GM12872 (cell line): ENCODE measurements around the gene OR6J1.

Experiments
- CTCF ChIP-seq: IDR thresholded peaks from 3 replicates; pipeline ENCODE4 v1.5.1; 2011; ENCODE audit warnings: low read depth, mild to moderate bottlenecking, low read length, moderate library complexity; ENCODE audit not compliant: insufficient read depth

OR6J1 gene

DNA sequence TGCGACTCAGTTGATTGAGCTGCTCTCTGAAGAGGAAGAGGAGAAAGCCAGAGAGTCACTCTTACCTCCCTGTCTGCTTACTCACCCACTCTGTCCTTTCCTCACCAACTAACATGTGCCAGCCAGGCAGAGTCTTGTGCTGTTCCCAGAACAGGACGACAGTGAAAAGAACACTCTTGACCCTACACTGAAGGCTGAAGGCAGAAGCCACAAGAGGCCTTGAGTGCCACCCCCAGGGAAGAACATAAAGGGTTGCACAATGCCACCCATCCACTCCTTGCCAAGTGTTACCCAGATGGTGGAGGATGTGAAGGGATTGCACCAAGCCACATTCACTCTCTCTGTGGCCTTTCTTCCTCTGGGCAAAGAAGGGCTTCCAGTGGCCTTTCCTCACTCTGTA, 33.2 kb downstream of the OR6J1 start:
- no peak for TF ChIP-seq CTCF

GRCh38 chr14:22607291-22607690, 36.9 kb downstream of the OR6J1 start:
- TF ChIP-seq CTCF, result no peak

DNA sequence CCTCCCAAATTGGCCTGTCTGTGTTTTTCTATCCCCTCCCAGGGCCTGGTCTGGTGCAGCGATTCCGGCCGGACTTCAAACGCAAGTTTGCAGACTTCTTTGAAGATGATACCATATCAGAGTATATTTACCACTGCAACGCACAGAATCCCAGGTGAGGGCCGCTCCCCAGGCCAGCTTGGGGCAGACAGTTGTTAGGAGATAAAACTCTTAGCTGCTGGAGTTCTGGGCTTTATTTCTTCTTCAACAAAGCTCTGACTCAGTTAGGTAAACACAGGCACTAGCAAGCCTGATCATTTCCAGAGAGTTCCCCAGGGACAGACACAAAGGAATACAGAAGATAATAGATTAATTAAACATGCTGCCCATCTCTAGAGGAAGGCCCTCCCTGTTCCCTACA, 37.8 kb downstream of the OR6J1 start:
- no peak for TF ChIP-seq CTCF

- no peak for TF ChIP-seq CTCF
Measured at GRCh38 chr14:22602862-22603261, 41.3 kb downstream of the OR6J1 start.

DNA sequence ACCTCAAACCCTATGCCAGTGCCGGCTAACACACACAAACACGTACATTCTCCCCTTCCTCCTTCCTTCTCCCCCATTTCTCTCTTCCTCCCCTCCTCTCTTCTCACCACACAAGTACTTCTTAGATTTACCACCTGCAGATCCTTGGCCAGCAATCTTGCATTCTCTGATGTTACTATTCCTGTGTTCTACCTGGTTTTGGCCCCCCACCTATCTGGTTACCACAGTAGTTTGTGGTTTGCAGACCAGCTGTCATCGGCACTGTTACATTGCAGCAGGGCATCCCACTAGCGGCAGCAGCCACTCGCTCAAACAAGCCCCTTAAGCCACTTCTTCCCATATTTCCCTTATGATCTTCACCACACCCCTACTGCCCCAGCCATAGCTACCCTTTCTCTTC, 42.2 kb downstream of the OR6J1 start:
- no peak for TF ChIP-seq CTCF

GRCh38 chr14:22601456-22601855, 42.7 kb downstream of the OR6J1 start:
- no peak for TF ChIP-seq CTCF

- no peak for TF ChIP-seq CTCF
Measured at GRCh38 chr14:22600027-22600426, 44.1 kb downstream of the OR6J1 start.

GRCh38 chr14:22599349-22599748, 44.8 kb downstream of the OR6J1 start:
- TF ChIP-seq CTCF, result no peak
